ENCODE results near the gene CNGB1. TPM values are rescaled to one million over a fixed set of nuclear protein-coding genes. Genes with fewer than 3 reads are reported as not detected.

CNGB1 gene
- total RNA-seq, 1 experiment from 2014 or later, result not detected

- TF ChIP-seq, protein P1, sequence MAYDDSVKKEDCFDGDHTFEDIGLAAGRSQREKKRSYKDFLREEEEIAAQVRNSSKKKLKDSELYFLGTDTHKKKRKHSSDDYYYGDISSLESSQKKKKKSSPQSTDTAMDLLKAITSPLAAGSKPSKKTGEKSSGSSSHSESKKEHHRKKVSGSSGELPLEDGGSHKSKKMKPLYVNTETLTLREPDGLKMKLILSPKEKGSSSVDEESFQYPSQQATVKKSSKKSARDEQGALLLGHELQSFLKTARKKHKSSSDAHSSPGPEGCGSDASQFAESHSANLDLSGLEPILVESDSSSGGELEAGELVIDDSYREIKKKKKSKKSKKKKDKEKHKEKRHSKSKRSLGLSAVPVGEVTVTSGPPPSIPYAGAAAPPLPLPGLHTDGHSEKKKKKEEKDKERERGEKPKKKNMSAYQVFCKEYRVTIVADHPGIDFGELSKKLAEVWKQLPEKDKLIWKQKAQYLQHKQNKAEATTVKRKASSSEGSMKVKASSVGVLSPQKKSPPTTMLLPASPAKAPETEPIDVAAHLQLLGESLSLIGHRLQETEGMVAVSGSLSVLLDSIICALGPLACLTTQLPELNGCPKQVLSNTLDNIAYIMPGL (CRISPR knock-in tag; IDR thresholded peaks at IDR 0.05), result no peak
- TF ChIP-seq TP53 (CRISPR knock-in tag; IDR thresholded peaks at IDR 0.05) (no peak), ZNF425 (CRISPR knock-in tag; conservative IDR thresholded peaks at IDR 0.05) (no peak), SMAD4 (CRISPR knock-in tag; IDR thresholded peaks at IDR 0.05) (no peak), CREM (CRISPR knock-in tag; IDR thresholded peaks at IDR 0.05) (no peak), JUN (CRISPR knock-in tag; IDR thresholded peaks at IDR 0.05) (no peak), CREB1 (CRISPR knock-in tag; IDR thresholded peaks at IDR 0.05) (no peak)
- TF ChIP-seq, protein P2, sequence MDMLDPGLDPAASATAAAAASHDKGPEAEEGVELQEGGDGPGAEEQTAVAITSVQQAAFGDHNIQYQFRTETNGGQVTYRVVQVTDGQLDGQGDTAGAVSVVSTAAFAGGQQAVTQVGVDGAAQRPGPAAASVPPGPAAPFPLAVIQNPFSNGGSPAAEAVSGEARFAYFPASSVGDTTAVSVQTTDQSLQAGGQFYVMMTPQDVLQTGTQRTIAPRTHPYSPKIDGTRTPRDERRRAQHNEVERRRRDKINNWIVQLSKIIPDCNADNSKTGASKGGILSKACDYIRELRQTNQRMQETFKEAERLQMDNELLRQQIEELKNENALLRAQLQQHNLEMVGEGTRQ (CRISPR knock-in tag; IDR thresholded peaks at IDR 0.05), result no peak
Observed at GRCh38 chr16:57923418-57923817, 47.5 kb downstream of the CNGB1 start (continued).

DNA sequence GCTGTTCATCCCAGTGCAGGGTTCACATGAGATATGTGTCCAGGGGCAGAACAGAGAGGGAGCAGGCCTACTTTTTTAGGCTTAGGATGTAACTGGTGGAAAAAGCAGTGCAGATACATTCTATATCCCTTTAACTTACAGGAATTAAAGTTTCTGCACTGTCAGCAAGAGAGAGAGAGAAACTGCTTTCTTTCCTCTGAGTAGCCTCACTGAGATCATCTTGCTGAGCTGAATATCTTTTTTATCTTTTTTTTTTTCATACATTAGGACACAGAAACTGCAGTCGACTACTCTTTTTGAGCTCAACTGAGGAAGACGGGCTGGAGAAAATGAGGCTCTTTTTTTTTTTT is 50.1 kb downstream of the CNGB1 start:
- TF ChIP-seq CTCF (IDR thresholded peaks at IDR 0.05) (no peak), USF1 (CRISPR knock-in tag; IDR thresholded peaks at IDR 0.05) (no peak), ZNF532 (CRISPR knock-in tag; IDR thresholded peaks at IDR 0.05; ENCODE audit: borderline replicate concordance) (no peak), ELF4 (CRISPR knock-in tag; IDR thresholded peaks at IDR 0.05; ENCODE audit: low read depth) (no peak)
- TF ChIP-seq, protein P3, sequence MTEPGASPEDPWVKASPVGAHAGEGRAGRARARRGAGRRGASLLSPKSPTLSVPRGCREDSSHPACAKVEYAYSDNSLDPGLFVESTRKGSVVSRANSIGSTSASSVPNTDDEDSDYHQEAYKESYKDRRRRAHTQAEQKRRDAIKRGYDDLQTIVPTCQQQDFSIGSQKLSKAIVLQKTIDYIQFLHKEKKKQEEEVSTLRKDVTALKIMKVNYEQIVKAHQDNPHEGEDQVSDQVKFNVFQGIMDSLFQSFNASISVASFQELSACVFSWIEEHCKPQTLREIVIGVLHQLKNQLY (CRISPR knock-in tag; IDR thresholded peaks at IDR 0.05), result no peak
- H3K4me3 Mint-ChIP-seq, result no peak overlapping the region
- H3K36me3 Mint-ChIP-seq, result no peaks in the 10 kb centered on the region
- ATAC-seq (no peak), DNase-seq (ENCODE audit: low spot score) (no peak)
- H3K27me3 Mint-ChIP-seq (ENCODE audit: low read depth), result no peaks in the 10 kb centered on the region; the same call in 1 of the 2 replicates
- H3K4me1 Mint-ChIP-seq, result peaks cover 3% of the 10 kb centered on the region; the same call in 1 of the 2 replicates
- CTCF ChIA-PET, result interaction anchor here (0.7 to 1.1 kb wide), 4 partner anchors 14 to 262 kb away, joined by 3 to 10 read pairs (median 4); no protein-coding TSS in a partner anchor
- 0 out of 2 replicates have a peak, but pooled peaks cover 5% of the 10 kb centered on the region for H3K9me3 Mint-ChIP-seq
- no peak overlapping the region for H3K27ac Mint-ChIP-seq
- POLR2A ChIA-PET, result interaction anchor here (0.6 to 0.9 kb wide), 4 partner anchors 11 to 113 kb away, joined by 3 to 5 read pairs (median 3); no protein-coding TSS in a partner anchor

Measured in WTC11 (cell line).